Left lung (tissue), 10 donors: Measurements from ENCODE around the gene RGMB. TPM values are rescaled to one million over a fixed set of nuclear protein-coding genes. Genes with fewer than 3 reads are reported as not detected.

ENCODE experiments used
- ATAC-seq: fragments of 200-7000 bp; cut with Tn5 transposase; one replicate; pipeline ENCODE4 v1.9.1; 2020; ENCODE audit warnings: moderate library complexity
- DNase-seq, 4 donors: peaks; one replicate each; pipeline ENCODE4 v3.0.0-alpha.2; 2013 to 2020
- H3K27ac ChIP-seq, 2 donors: fragments of 200-600 bp; sonication (generic) in 1 of 2; one replicate each; pipeline versions ENCODE4 v1.5.0 to v1.8.0; 2020 to 2021
- H3K27me3 ChIP-seq, 2 donors: fragments of 200-600 bp; sonication (generic) in 1 of 2; one replicate each; pipeline versions ENCODE4 v1.5.0 to v1.8.0; 2020 to 2021
- H3K36me3 ChIP-seq, 2 donors: fragments of 200-600 bp; sonication (generic) in 1 of 2; one replicate each; pipeline versions ENCODE4 v1.5.0 to v1.8.0; 2020 to 2021
- H3K4me1 ChIP-seq, 2 donors: fragments of 200-600 bp; one replicate each; pipeline ENCODE4 v1.8.0; 2021
- H3K4me3 ChIP-seq, 2 donors: fragments of 200-600 bp; sonication (generic) in 1 of 2; one replicate each; pipeline versions ENCODE4 v1.5.0 to v1.8.0; 2020 to 2021; ENCODE audit warnings: mild to moderate bottlenecking in 1 of 2
- H3K9me3 ChIP-seq, 2 donors: fragments of 200-600 bp; sonication (generic) in 1 of 2; one replicate each; pipeline versions ENCODE4 v1.5.0 to v1.8.0; 2020 to 2021
- CTCF ChIP-seq, 2 donors: fragments of 200-600 bp; sonication (generic) in 1 of 2; IDR thresholded peaks; one replicate each; pipeline versions ENCODE4 v1.5.0 to v1.8.0; 2021; ENCODE audit warnings: antibody characterized with exemption in 2 of 2
- intact Hi-C, 2 donors: fragments of 100-400 bp; cut with DNase I; formaldehyde crosslinking; loops; one replicate each; pipeline versions ENCODE4 v1.11.2 to v1.14.2; 2022
- polyA plus RNA-seq, 6 donors: library from polyadenylated mRNA; unstranded; fragments of 120-200 nt; gene quantifications; one replicate each; pipeline ENCODE4 v1.2.1, GENCODE V29; 2013; ENCODE audit not compliant: insufficient read length in 6 of 6
- total RNA-seq, 2 donors: library from RNA; stranded (reverse); fragmentation: NEBNext Ultra II Directional; extraction: Animal tissue kit (Norgen Biotek cat#: 25700); gene quantifications; one replicate each; pipeline ENCODE4 v1.2.1, GENCODE V29; 2021
- donor health status: DM: no; HTN: yes; CAD: no.
- donor health status: DM: no; HTN: no; CAD: no.

RGMB gene
- total and polyA plus RNA-seq, 8 donors, result 12.2 to 21.3 (median 15.7) TPM

- TF ChIP-seq CTCF (IDR thresholded peaks at IDR 0.05), result no peak
These were observed 8.1 kb downstream of the RGMB start for GRCh38 chr5:98781520-98781919.

GRCh38 chr5:98781964-98782363 lies 8.5 kb downstream of the RGMB start:
- Histone ChIP-seq H3K9me3 (no peaks in the 10 kb centered on the region), H3K4me1 (peaks cover 12 to 32% of the 10 kb centered on the region in 2 donors), H3K36me3 (peaks cover 0 to 4% of the 10 kb centered on the region in 2 donors), H3K27me3 (peaks cover 0 to 12% of the 10 kb centered on the region in 2 donors), H3K27ac (no peak overlapping the region), H3K4me3 (no peak overlapping the region)
- DNase-seq, result no peak
- ATAC-seq, result no peak
- no peak for TF ChIP-seq CTCF (IDR thresholded peaks at IDR 0.05)
- intact Hi-C loops, result no loop called here

More at GRCh38 chr5:98781520-98781919, 8.1 kb downstream of the RGMB start:
- H3K27ac ChIP-seq, result no peak overlapping the region
- peaks cover 10 to 29% of the 10 kb centered on the region in 2 donors for H3K4me1 ChIP-seq
- no peak for DNase-seq
- intact Hi-C loops, result no loop called here
- ATAC-seq, result no peak
- H3K4me3 ChIP-seq, result no peak overlapping the region
- H3K36me3 ChIP-seq, result peaks cover 0 to 4% of the 10 kb centered on the region in 2 donors
- H3K9me3 ChIP-seq, result no peaks in the 10 kb centered on the region
- H3K27me3 ChIP-seq, result peaks cover 0 to 17% of the 10 kb centered on the region in 2 donors

DNA sequence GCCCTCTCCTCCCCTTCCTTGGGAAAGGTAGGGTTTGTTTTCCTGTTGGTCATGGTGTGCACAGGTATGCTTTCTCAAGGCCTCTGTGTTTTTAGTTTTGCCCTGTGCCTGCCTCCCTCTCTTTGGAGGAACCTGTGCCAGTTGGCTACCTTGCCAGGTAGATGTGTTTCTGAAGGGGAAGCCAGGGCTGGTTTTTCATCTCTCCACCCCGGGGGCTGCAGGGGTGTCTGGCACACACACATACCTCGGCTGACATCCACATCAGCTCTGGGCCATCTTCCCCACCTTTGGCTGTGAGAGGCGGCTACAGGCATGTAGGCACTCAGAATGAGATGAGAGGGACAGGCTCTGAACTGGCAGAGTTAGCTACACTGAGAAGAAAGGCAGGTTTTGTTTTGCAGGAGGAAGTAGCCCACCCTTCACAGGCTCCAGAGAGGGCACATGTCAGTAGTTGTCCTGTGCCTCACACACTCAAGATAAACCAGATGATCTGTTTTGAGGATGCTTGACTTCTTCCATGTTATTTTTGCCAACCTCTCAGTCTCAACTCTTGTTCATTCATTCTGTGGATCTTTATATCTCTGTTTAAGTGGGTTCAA lies 9.7 kb downstream of the RGMB start:
- H3K27ac ChIP-seq, result no peak overlapping the region
- ATAC-seq (no peak), DNase-seq (no peak)
- H3K36me3 ChIP-seq, result peaks cover 0 to 4% of the 10 kb centered on the region in 2 donors
- H3K4me1 ChIP-seq, result peaks cover 13 to 32% of the 10 kb centered on the region in 2 donors
- H3K9me3 ChIP-seq, result no peaks in the 10 kb centered on the region
- intact Hi-C loops, result no loop called here
- TF ChIP-seq CTCF (IDR thresholded peaks at IDR 0.05), result no peak
- no peak overlapping the region for H3K4me3 ChIP-seq
- H3K27me3 ChIP-seq, result peaks cover 0 to under 1% of the 10 kb centered on the region in 2 donors

GRCh38 chr5:98784411-98784810 lies 10.9 kb downstream of the RGMB start:
- DNase-seq (no peak), ATAC-seq (no peak)
- no peak for TF ChIP-seq CTCF (IDR thresholded peaks at IDR 0.05)
- Histone ChIP-seq H3K36me3 (peaks cover 0 to 4% of the 10 kb centered on the region in 2 donors), H3K27ac (no peak overlapping the region), H3K9me3 (no peaks in the 10 kb centered on the region), H3K4me3 (no peak overlapping the region), H3K4me1 (peaks cover 13 to 25% of the 10 kb centered on the region in 2 donors), H3K27me3 (no peaks in the 10 kb centered on the region)
- intact Hi-C loops, result no loop called here

- H3K27me3 ChIP-seq, result no peaks in the 10 kb centered on the region
- intact Hi-C loops, result no loop called here
- H3K9me3 ChIP-seq, result no peaks in the 10 kb centered on the region
- no peak for TF ChIP-seq CTCF (IDR thresholded peaks at IDR 0.05)
- no peak overlapping the region for H3K4me3 ChIP-seq
- ATAC-seq (no peak), DNase-seq (no peak)
- no peak overlapping the region for H3K27ac ChIP-seq
- H3K4me1 ChIP-seq, result peaks cover 16 to 21% of the 10 kb centered on the region in 2 donors
- peaks cover 0 to 4% of the 10 kb centered on the region in 2 donors for H3K36me3 ChIP-seq
These were observed 11.8 kb downstream of the RGMB start for GRCh38 chr5:98785244-98785643.
